ENCODE results near the gene ZNF799.
"Not testable (repeated sequence)": the region's sequence is repeated elsewhere in the genome, so short reads cannot be mapped to it uniquely, and the experiment has no call there.

Gene ZNF799

GRCh38 chr19:12400633-12401502, at the start of gene ZNF799:
Gene ZNF799, minus strand, starts transcription at chr19:12401271. Its CDS starts 201 bp downstream, at chr19:12401070.
- DNase-seq: peak; percentile 92

GRCh38 chr19:12450844-12451243, 49.8 kb upstream of the ZNF799 start:
- DNase-seq: no peak

- no peak for DNase-seq
Measured at GRCh38 chr19:12448808-12449207, 47.7 kb upstream of the ZNF799 start.

GRCh38 chr19:12440541-12441316, 39.7 kb upstream of the ZNF799 start, which contains the start of gene ZNF443:
Gene ZNF443, minus strand, starts transcription at chr19:12441021. Its CDS starts 107 bp downstream, at chr19:12440914.
- peak; percentile 99 for DNase-seq

- peak; percentile 32 for DNase-seq
Measured at GRCh38 chr19:12439686-12440540, 38.8 kb upstream of the ZNF799 start.

GRCh38 chr19:12430726-12431299, 29.7 kb upstream of the ZNF799 start:
- not testable (repeated sequence) for DNase-seq

GRCh38 chr19:12425888-12426274, 24.8 kb upstream of the ZNF799 start:
- DNase-seq: no peak

- no peak for DNase-seq
Measured at GRCh38 chr19:12425236-12425887, 24.3 kb upstream of the ZNF799 start.

- DNase-seq: not testable (repeated sequence)
Measured at GRCh38 chr19:12417273-12417672, 16.2 kb upstream of the ZNF799 start.

GRCh38 chr19:12411893-12412292, 10.8 kb upstream of the ZNF799 start:
- no peak for DNase-seq

GRCh38 chr19:12399901-12400632, 1.0 kb downstream of the ZNF799 start:
- peak; percentile 3 for DNase-seq

- DNase-seq: not testable (repeated sequence)
Measured at GRCh38 chr19:12391148-12391547, 9.9 kb downstream of the ZNF799 start.

- not testable (repeated sequence) for DNase-seq
Measured at GRCh38 chr19:12386365-12386764, 14.7 kb downstream of the ZNF799 start.

- no peak for DNase-seq
Measured at GRCh38 chr19:12380444-12380737, 20.7 kb downstream of the ZNF799 start.

- DNase-seq: no peak
Measured at GRCh38 chr19:12379732-12380443, 21.2 kb downstream of the ZNF799 start.

GRCh38 chr19:12374026-12374425, 27.0 kb downstream of the ZNF799 start:
- no peak for DNase-seq

- peak; percentile 77 for DNase-seq
Measured at GRCh38 chr19:12365236-12366162, 35.6 kb downstream of the ZNF799 start, which contains the start of gene ZNF442. Gene ZNF442, minus strand, starts transcription at chr19:12365683. Its CDS starts 2,052 bp downstream, at chr19:12363631.

GRCh38 chr19:12364391-12365235, 36.5 kb downstream of the ZNF799 start:
- no peak for DNase-seq

All from activated CD4-positive, alpha-beta T cell treated with anti-CD3 and anti-CD28 coated beads, Interleukin-10, Interleukin-2, amounts not matched to agents 100 ng/mL and 50 ng/mL, durations not matched to agents 16 hours and 8 hours (primary cell).